H9 (cell line): Measurements from ENCODE around the gene ZFR2. TPM values are rescaled to one million over a fixed set of nuclear protein-coding genes. Genes with fewer than 3 reads are reported as not detected.

Experiments used
- DNase-seq: peaks from one replicate; pipeline ENCODE4 v3.0.0-alpha.2; 2017
- H2AFZ ChIP-seq: one replicate; pipeline ENCODE4 v1.6.1; 2013; ENCODE audit warnings: mild to moderate bottlenecking, low read length, control low read depth, moderate library complexity
- H2AK5ac ChIP-seq: 2 replicates; pipeline ENCODE4 v1.6.1; 2013; ENCODE audit warnings: low read length, control low read depth, mixed read lengths; ENCODE audit not compliant: insufficient read length
- H2BK120ac ChIP-seq: one replicate; pipeline ENCODE4 v1.6.1; 2013; ENCODE audit warnings: low read depth, mild to moderate bottlenecking, low read length, control low read depth, inconsistent platforms; ENCODE audit not compliant: poor library complexity, severe bottlenecking
- H2BK12ac ChIP-seq: 2 replicates; pipeline ENCODE4 v1.6.1; 2013; ENCODE audit warnings: low read length, control low read depth, mixed read lengths, low read depth; ENCODE audit not compliant: insufficient read length
- H2BK15ac ChIP-seq: 2 replicates; pipeline ENCODE4 v1.6.1; 2013; ENCODE audit warnings: low read depth, low read length, control low read depth
- H2BK20ac ChIP-seq: one replicate; pipeline ENCODE4 v1.6.1; 2013; ENCODE audit warnings: low read depth, mild to moderate bottlenecking, low read length, control low read depth, inconsistent platforms; ENCODE audit not compliant: poor library complexity, severe bottlenecking
- H2BK5ac ChIP-seq: 2 replicates; pipeline ENCODE4 v1.6.1; 2013; ENCODE audit warnings: low read length, control low read depth, mixed read lengths; ENCODE audit not compliant: insufficient read length
- H3K14ac ChIP-seq: 2 replicates; pipeline ENCODE4 v1.6.1; 2013; ENCODE audit warnings: low read length, control low read depth; ENCODE audit not compliant: insufficient read depth
- H3K18ac ChIP-seq: 2 replicates; pipeline ENCODE4 v1.6.1; 2013; ENCODE audit warnings: low read depth, mild to moderate bottlenecking, mixed read lengths, low read length, control low read depth; ENCODE audit not compliant: insufficient read length
- H3K23ac ChIP-seq: 2 replicates; pipeline ENCODE4 v1.6.1; 2013; ENCODE audit warnings: low read length, control low read depth, mixed read lengths, low read depth; ENCODE audit not compliant: insufficient read length
- H3K23me2 ChIP-seq: 2 replicates; pipeline ENCODE4 v1.6.1; 2013; ENCODE audit warnings: low read depth, mild to moderate bottlenecking, mixed read lengths, low read length, control low read depth; ENCODE audit not compliant: insufficient read length, poor library complexity, severe bottlenecking
- H3K27ac ChIP-seq: 2 replicates; pipeline ENCODE4 v1.5.1; 2013; ENCODE audit warnings: low read length, control low read depth, mixed read lengths, low read depth; ENCODE audit not compliant: insufficient read length
- H3K27me3 ChIP-seq: 2 replicates; pipeline ENCODE4 v1.6.1; 2013; ENCODE audit warnings: low read length, control low read depth, inconsistent platforms; ENCODE audit not compliant: insufficient read depth
- H3K4ac ChIP-seq: 2 replicates; pipeline ENCODE4 v1.6.1; 2013; ENCODE audit warnings: low read depth, mild to moderate bottlenecking, control low read depth, inconsistent platforms, low read length, moderate library complexity
- H3K4me1 ChIP-seq: 2 replicates; pipeline ENCODE4 v1.6.1; 2013; ENCODE audit warnings: low read length, control low read depth, inconsistent platforms; ENCODE audit not compliant: insufficient read depth
- H3K4me2 ChIP-seq: 2 replicates; pipeline ENCODE4 v1.6.1; 2013; ENCODE audit warnings: low read length, control low read depth, mixed read lengths; ENCODE audit not compliant: insufficient read length, insufficient read depth
- H3K56ac ChIP-seq: 2 replicates; pipeline ENCODE4 v1.6.1; 2013; ENCODE audit warnings: low read depth, mild to moderate bottlenecking, mixed read lengths, low read length, control low read depth; ENCODE audit not compliant: insufficient read length
- H3K79me1 ChIP-seq: 2 replicates; pipeline ENCODE4 v1.6.1; 2013; ENCODE audit warnings: low read depth, mild to moderate bottlenecking, moderate library complexity, low read length, control low read depth, inconsistent platforms; ENCODE audit not compliant: insufficient read depth, poor library complexity, severe bottlenecking
- H3K79me2 ChIP-seq: 2 replicates; pipeline ENCODE4 v1.6.1; 2013; ENCODE audit warnings: low read length, control low read depth, inconsistent platforms; ENCODE audit not compliant: insufficient read depth
- H3K9ac ChIP-seq: 2 replicates; pipeline ENCODE4 v1.6.1; 2013; ENCODE audit warnings: low read length, control low read depth, mixed read lengths; ENCODE audit not compliant: insufficient read length; ENCODE audit errors: extremely low read depth
- H3K9me3 ChIP-seq: one replicate; pipeline ENCODE4 v1.6.1; 2013; ENCODE audit warnings: low read depth, low read length, inconsistent platforms; ENCODE audit not compliant: control insufficient read depth
- H3T11ph ChIP-seq: one replicate; pipeline ENCODE4 v1.6.1; 2013; ENCODE audit warnings: mild to moderate bottlenecking, low read length, control low read depth, inconsistent platforms
- H4K20me1 ChIP-seq: one replicate; pipeline ENCODE4 v1.6.1; 2013; ENCODE audit not compliant: control insufficient read depth, insufficient read length, insufficient read depth
- H4K5ac ChIP-seq: 2 replicates; pipeline ENCODE4 v1.6.1; 2013; ENCODE audit warnings: low read depth, mild to moderate bottlenecking, mixed read lengths, low read length, control low read depth; ENCODE audit not compliant: insufficient read length
- H4K8ac ChIP-seq: replicated peaks from 2 replicates; pipeline ENCODE4 v1.6.1; 2013; ENCODE audit warnings: low read length, control low read depth, mixed read lengths, low read depth; ENCODE audit not compliant: insufficient read length
- H4K91ac ChIP-seq: 2 replicates; pipeline ENCODE4 v1.6.1; 2013; ENCODE audit warnings: low read depth, mild to moderate bottlenecking, moderate library complexity, mixed read lengths, low read length, control low read depth; ENCODE audit not compliant: insufficient read length
- H3K27ac Mint-ChIP-seq, 3 experiments: 2 replicates in 2 of 3; 3 replicates in 1 of 3; pipeline ENCODE4 v1.8.0; 2020 to 2021; ENCODE audit warnings: mixed read lengths in 3 of 3, mild to moderate bottlenecking in 1 of 3, moderate library complexity in 1 of 3
- H3K27me3 Mint-ChIP-seq: 2 replicates; pipeline ENCODE4 v1.8.0; 2021; ENCODE audit warnings: low read depth, mild to moderate bottlenecking, moderate library complexity, mixed read lengths
- H3K36me3 Mint-ChIP-seq, 3 experiments: 2 replicates in 2 of 3; 3 replicates in 1 of 3; pipeline ENCODE4 v1.8.0; 2020 to 2021; ENCODE audit warnings: low read depth in 3 of 3, mixed read lengths in 3 of 3; ENCODE audit not compliant: insufficient read depth in 1 of 3
- H3K4me1 Mint-ChIP-seq, 2 experiments: 2 replicates each; pipeline ENCODE4 v1.8.0; 2020; ENCODE audit warnings: mixed read lengths in 2 of 2
- H3K4me3 Mint-ChIP-seq, 2 experiments: 2 replicates in 1 of 2; 3 replicates in 1 of 2; pipeline ENCODE4 v1.8.0; 2020 to 2021; ENCODE audit warnings: mild to moderate bottlenecking in 2 of 2, mixed read lengths in 2 of 2, moderate library complexity in 1 of 2
- H3K9me3 Mint-ChIP-seq, 2 experiments: 2 replicates in 1 of 2; 3 replicates in 1 of 2; pipeline ENCODE4 v1.8.0; 2020; ENCODE audit warnings: mild to moderate bottlenecking in 2 of 2, mixed read lengths in 2 of 2, moderate library complexity in 1 of 2
- CTCF ChIP-seq: fragments of 200-600 bp; sonication (generic); conservative IDR thresholded peaks from 3 replicates; pipeline ENCODE4 v1.8.0; 2021; ENCODE audit warnings: antibody characterized with exemption, mild to moderate bottlenecking
- WGBS: extraction: QIAGEN DNeasy Blood & Tissue Kit; methylation state at CpG from one replicate; pipeline ENCODE4 v1.1.7; 2013; ENCODE audit warnings: missing lambda C conversion rate, low lambda C conversion rate, mixed read lengths; ENCODE audit not compliant: insufficient read length; ENCODE audit errors: extremely low coverage; 5-methylcytosine and 5-hydroxymethylcytosine counted together
- total RNA-seq: library from RNA; stranded (reverse); gene quantifications from 2 replicates; pipeline ENCODE4 v1.2.1, GENCODE V29; 2021

ZFR2 gene
- total RNA-seq, 1 experiment from 2014 or later = 18.3 TPM

GRCh38 chr19:3776479-3777040 is 92.3 kb downstream of the ZFR2 start:
- no peak overlapping the region for H4K5ac ChIP-seq
- Mint-ChIP-seq H3K9me3 (peaks cover 8 to 10% of the 10 kb centered on the region in 2 experiments), H3K27ac (no peak overlapping the region), H3K4me3 (no peak overlapping the region), H3K27me3 (peaks cover 6% of the 10 kb centered on the region), H3K4me1 (peaks cover 2 to 12% of the 10 kb centered on the region in 2 experiments; a peak in 2 of 4 replicates), H3K36me3 (peaks cover 6 to 8% (median 8%) of the 10 kb centered on the region in 3 experiments)
- H2AFZ ChIP-seq = no peak overlapping the region
- no peak overlapping the region for H2BK12ac ChIP-seq
- no peak overlapping the region for H3K27ac ChIP-seq
- DNase-seq = no peak
- H3K4me1 ChIP-seq = no peaks in the 10 kb centered on the region
- no peak overlapping the region for H3K9ac ChIP-seq
- no peak overlapping the region for H2AK5ac ChIP-seq
- H3K27me3 ChIP-seq = no peaks in the 10 kb centered on the region
- no peak overlapping the region for H3K14ac ChIP-seq
- H4K91ac ChIP-seq = no peak overlapping the region
- WGBS = no CpG with 5 or more reads among the region's 1 CpG
- no peaks in the 10 kb centered on the region for H3K79me2 ChIP-seq
- H3K9me3 ChIP-seq = peaks cover 8% of the 10 kb centered on the region
- no peak overlapping the region for H2BK20ac ChIP-seq
- no peak overlapping the region for H2BK5ac ChIP-seq
- H3T11ph ChIP-seq = no peak overlapping the region
- H4K20me1 ChIP-seq = no peaks in the 10 kb centered on the region
- no peak for TF ChIP-seq CTCF
- H3K79me1 ChIP-seq = no peaks in the 10 kb centered on the region
- H3K4ac ChIP-seq = no peak overlapping the region
- no peak overlapping the region for H3K18ac ChIP-seq
- H3K23me2 ChIP-seq = no peaks in the 10 kb centered on the region
- H3K23ac ChIP-seq = no peak overlapping the region
- no peak overlapping the region for H2BK15ac ChIP-seq
- H3K4me2 ChIP-seq = no peak overlapping the region
- H2BK120ac ChIP-seq = no peak overlapping the region
- no peak overlapping the region for H3K56ac ChIP-seq
- no peak overlapping the region for H4K8ac ChIP-seq
